Breast epithelium (tissue), 3 donors: Measurements from ENCODE around the gene SCGB1C1.

ENCODE experiments used
- POLR2A ChIP-seq: fragments of 450-650 bp; IDR thresholded peaks from one replicate; pipeline ENCODE4 v1.6.1; 2016; ENCODE audit warnings: antibody characterized with exemption, mild to moderate bottlenecking, moderate library complexity
- TF ChIP-seq, protein P1 (sequence below), 3 donors: fragments of 450-650 bp; IDR thresholded peaks; one replicate each; pipeline ENCODE4 v1.5.1; 2016 to 2017; ENCODE audit warnings: antibody characterized with exemption in 3 of 3, mild to moderate bottlenecking in 3 of 3, moderate library complexity in 3 of 3

DNA sequence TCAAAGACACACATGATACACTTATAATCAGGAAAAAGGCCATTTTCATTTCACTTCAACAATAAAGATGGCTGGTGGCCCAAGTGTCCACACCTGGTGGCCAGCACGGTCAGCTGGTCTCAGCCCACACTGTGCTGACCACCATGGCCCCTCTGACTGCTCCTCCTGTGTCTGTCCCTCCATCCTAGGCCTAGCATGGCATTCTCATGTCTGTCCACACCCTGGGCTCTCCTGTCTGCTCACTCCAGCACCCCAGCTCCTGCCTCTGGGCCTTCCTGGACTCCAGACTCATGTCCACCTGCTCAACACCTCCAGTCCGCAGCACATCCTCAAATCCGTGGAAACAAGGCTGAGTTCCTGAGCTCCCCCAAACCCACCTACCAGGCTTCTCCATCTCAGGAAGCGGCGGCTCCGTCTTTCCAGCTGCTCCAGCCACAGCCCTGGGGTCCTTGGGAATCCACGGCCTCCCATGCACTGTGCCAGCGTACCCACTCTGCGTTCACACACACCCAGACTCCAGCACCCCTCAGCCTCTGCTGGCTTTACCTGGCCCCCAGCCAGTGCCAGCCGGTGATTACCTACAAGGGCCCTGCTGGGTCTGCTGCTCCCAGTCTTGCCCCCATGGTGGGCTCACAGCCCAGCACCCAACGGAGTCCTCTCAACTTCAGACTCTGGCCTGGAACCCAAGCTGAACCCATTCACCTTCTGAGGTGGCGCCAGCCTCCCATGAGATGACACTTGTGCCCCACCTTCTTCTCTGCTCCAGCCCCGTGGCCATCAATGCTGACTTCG lies 29.3 kb downstream of the SCGB1C1 start:
- TF ChIP-seq, protein P1, sequence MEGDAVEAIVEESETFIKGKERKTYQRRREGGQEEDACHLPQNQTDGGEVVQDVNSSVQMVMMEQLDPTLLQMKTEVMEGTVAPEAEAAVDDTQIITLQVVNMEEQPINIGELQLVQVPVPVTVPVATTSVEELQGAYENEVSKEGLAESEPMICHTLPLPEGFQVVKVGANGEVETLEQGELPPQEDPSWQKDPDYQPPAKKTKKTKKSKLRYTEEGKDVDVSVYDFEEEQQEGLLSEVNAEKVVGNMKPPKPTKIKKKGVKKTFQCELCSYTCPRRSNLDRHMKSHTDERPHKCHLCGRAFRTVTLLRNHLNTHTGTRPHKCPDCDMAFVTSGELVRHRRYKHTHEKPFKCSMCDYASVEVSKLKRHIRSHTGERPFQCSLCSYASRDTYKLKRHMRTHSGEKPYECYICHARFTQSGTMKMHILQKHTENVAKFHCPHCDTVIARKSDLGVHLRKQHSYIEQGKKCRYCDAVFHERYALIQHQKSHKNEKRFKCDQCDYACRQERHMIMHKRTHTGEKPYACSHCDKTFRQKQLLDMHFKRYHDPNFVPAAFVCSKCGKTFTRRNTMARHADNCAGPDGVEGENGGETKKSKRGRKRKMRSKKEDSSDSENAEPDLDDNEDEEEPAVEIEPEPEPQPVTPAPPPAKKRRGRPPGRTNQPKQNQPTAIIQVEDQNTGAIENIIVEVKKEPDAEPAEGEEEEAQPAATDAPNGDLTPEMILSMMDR (IDR thresholded peaks at IDR 0.05) = no peak
- TF ChIP-seq POLR2A = no peak
